22Rv1 (cell line): ENCODE measurements around the gene CHRNA1.

Source experiments
- ZFX ChIP-seq: fragments of 450-650 bp; IDR thresholded peaks from 2 replicates; pipeline ENCODE4 v1.6.1; 2017; ENCODE audit warnings: antibody characterized with exemption, borderline replicate concordance
- TF ChIP-seq, protein P1 (sequence below): fragments of 450-650 bp; IDR thresholded peaks from 2 replicates; pipeline ENCODE4 v1.5.1; 2017; ENCODE audit warnings: mild to moderate bottlenecking

DNA sequence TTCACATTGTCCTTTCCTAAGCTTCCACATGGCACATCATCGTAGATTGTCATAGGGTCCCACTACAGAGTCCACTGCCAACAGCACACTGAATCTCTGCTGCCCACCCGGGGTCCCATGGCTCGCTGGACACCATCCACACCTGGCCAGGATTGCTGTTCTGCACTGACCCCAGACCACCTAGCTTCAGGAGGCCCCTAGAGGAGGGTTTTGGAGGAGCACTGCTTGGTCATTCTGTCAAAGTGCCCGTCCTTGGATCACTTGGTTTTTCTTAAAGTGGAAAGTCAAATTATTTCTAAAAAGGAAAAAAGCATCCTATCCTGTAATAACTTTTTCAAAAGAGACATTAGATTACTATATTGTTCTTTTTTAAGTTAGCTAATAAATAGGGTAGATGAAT lies 59.0 kb downstream of the CHRNA1 start:
- TF ChIP-seq, protein P1, sequence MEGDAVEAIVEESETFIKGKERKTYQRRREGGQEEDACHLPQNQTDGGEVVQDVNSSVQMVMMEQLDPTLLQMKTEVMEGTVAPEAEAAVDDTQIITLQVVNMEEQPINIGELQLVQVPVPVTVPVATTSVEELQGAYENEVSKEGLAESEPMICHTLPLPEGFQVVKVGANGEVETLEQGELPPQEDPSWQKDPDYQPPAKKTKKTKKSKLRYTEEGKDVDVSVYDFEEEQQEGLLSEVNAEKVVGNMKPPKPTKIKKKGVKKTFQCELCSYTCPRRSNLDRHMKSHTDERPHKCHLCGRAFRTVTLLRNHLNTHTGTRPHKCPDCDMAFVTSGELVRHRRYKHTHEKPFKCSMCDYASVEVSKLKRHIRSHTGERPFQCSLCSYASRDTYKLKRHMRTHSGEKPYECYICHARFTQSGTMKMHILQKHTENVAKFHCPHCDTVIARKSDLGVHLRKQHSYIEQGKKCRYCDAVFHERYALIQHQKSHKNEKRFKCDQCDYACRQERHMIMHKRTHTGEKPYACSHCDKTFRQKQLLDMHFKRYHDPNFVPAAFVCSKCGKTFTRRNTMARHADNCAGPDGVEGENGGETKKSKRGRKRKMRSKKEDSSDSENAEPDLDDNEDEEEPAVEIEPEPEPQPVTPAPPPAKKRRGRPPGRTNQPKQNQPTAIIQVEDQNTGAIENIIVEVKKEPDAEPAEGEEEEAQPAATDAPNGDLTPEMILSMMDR = no peak
- no peak for TF ChIP-seq ZFX
